ENCODE measurements around the gene WWOX. TPM values are rescaled to one million over a fixed set of nuclear protein-coding genes. Genes with fewer than 3 reads are reported as not detected.

Gene WWOX
- total RNA-seq, 1 experiment from 2014 or later, result 15.6 TPM

DNA sequence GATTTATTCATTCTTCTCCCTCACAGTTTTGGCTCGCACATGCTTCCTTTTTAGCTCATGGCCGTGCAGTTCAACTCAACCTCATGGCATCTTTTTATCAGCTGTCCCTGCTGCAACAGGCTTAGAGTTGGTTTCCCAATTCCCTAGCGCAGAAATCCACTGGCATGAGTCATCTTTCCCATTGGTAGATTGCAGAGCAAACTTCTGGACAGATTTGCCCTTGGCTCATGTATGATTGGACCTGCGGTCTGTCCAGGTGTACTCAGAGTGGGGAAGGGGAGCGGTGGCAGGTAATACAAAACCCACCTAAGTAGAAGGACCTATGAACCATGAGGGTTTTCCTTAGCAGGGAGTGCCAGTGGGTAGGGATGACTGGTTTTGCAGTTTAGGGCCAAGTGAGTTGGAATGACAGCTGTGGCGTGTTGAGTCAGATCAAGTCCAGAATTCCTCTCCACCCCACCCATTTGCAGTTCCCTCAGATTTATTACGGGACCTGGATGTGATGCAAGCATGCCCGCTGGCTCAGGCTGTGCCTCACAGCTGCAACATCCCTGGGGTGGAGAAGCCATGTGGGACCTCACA is 584.7 kb downstream of the WWOX start:
- H2AK5ac ChIP-seq (ENCODE audit: insufficient read length, low read length), result no peak overlapping the region
- H3K23me2 ChIP-seq (ENCODE audit: insufficient read length, low read depth, low read length, poor library complexity, severe bottlenecking), result no peaks in the 10 kb centered on the region
- no peak overlapping the region for H3K18ac ChIP-seq (ENCODE audit: insufficient read length, low read depth, low read length)
- no peak overlapping the region for H4K5ac ChIP-seq (ENCODE audit: insufficient read length, low read depth, low read length)
- no peaks in the 10 kb centered on the region for H3K79me1 ChIP-seq (ENCODE audit: insufficient read depth, low read depth, low read length, poor library complexity, severe bottlenecking)
- Mint-ChIP-seq H3K4me1 (peaks cover 2% of the 10 kb centered on the region in 2 experiments; a peak in 1 of 4 replicates), H3K4me3 (no peak overlapping the region), H3K9me3 (no peaks in the 10 kb centered on the region), H3K36me3 (ENCODE audit: insufficient read depth in 1 of 3, low read depth in 3 of 3) (no peaks in the 10 kb centered on the region), H3K27ac (no peak overlapping the region), H3K27me3 (ENCODE audit: low read depth) (no peaks in the 10 kb centered on the region)
- no peak overlapping the region for H4K8ac ChIP-seq (replicated peaks; ENCODE audit: insufficient read length, low read depth, low read length)
- no peak overlapping the region for H2BK120ac ChIP-seq (ENCODE audit: low read depth, low read length, poor library complexity, severe bottlenecking)
- H3K56ac ChIP-seq (ENCODE audit: insufficient read length, low read depth, low read length), result no peak overlapping the region
- no peak overlapping the region for H3K27ac ChIP-seq (ENCODE audit: insufficient read length, low read depth, low read length)
- no peak overlapping the region for H4K91ac ChIP-seq (ENCODE audit: insufficient read length, low read depth, low read length)
- H2BK15ac ChIP-seq (ENCODE audit: low read depth, low read length), result no peak overlapping the region
- H3K14ac ChIP-seq (ENCODE audit: insufficient read depth, low read length), result no peak overlapping the region
- H2BK5ac ChIP-seq (ENCODE audit: insufficient read length, low read length), result no peak overlapping the region
- H3K9ac ChIP-seq (ENCODE audit: extremely low read depth, insufficient read length, low read length), result no peak overlapping the region
- no peaks in the 10 kb centered on the region for H3K4me1 ChIP-seq (ENCODE audit: insufficient read depth, low read length)
- H2AFZ ChIP-seq (ENCODE audit: low read length), result no peak overlapping the region
- no peaks in the 10 kb centered on the region for H3K9me3 ChIP-seq (ENCODE audit: control insufficient read depth, low read depth, low read length)
- no CpG with 5 or more reads among the region's 8 CpGs for whole genome bisulfite sequencing (ENCODE audit: extremely low coverage, insufficient read length, low lambda C conversion rate)
- no peak overlapping the region for H2BK20ac ChIP-seq (ENCODE audit: low read depth, low read length, poor library complexity, severe bottlenecking)
- no peaks in the 10 kb centered on the region for H4K20me1 ChIP-seq (ENCODE audit: control insufficient read depth, insufficient read depth, insufficient read length)
- no peak for DNase-seq
- H3K4me2 ChIP-seq (ENCODE audit: insufficient read depth, insufficient read length, low read length), result no peak overlapping the region
- no peak overlapping the region for H2BK12ac ChIP-seq (ENCODE audit: insufficient read length, low read depth, low read length)
- H3K79me2 ChIP-seq (ENCODE audit: insufficient read depth, low read length), result no peaks in the 10 kb centered on the region
- TF ChIP-seq, protein P1, sequence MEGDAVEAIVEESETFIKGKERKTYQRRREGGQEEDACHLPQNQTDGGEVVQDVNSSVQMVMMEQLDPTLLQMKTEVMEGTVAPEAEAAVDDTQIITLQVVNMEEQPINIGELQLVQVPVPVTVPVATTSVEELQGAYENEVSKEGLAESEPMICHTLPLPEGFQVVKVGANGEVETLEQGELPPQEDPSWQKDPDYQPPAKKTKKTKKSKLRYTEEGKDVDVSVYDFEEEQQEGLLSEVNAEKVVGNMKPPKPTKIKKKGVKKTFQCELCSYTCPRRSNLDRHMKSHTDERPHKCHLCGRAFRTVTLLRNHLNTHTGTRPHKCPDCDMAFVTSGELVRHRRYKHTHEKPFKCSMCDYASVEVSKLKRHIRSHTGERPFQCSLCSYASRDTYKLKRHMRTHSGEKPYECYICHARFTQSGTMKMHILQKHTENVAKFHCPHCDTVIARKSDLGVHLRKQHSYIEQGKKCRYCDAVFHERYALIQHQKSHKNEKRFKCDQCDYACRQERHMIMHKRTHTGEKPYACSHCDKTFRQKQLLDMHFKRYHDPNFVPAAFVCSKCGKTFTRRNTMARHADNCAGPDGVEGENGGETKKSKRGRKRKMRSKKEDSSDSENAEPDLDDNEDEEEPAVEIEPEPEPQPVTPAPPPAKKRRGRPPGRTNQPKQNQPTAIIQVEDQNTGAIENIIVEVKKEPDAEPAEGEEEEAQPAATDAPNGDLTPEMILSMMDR (conservative IDR thresholded peaks at IDR 0.05), result no peak
- no peaks in the 10 kb centered on the region for H3K27me3 ChIP-seq (ENCODE audit: insufficient read depth, low read length)
- no peak overlapping the region for H3T11ph ChIP-seq (ENCODE audit: low read length)
- H3K23ac ChIP-seq (ENCODE audit: insufficient read length, low read depth, low read length), result no peak overlapping the region
- no peak overlapping the region for H3K4ac ChIP-seq (ENCODE audit: low read depth, low read length)
